GM21786 (cell line): ENCODE results near the gene NDUFS6.

ENCODE experiments used
- ATAC-seq: cut with Tn5 transposase; IDR thresholded peaks from one replicate; pipeline ENCODE4 v1.9.1; 2021; ENCODE audit not compliant: unreplicated experiment

NDUFS6 gene

DNA sequence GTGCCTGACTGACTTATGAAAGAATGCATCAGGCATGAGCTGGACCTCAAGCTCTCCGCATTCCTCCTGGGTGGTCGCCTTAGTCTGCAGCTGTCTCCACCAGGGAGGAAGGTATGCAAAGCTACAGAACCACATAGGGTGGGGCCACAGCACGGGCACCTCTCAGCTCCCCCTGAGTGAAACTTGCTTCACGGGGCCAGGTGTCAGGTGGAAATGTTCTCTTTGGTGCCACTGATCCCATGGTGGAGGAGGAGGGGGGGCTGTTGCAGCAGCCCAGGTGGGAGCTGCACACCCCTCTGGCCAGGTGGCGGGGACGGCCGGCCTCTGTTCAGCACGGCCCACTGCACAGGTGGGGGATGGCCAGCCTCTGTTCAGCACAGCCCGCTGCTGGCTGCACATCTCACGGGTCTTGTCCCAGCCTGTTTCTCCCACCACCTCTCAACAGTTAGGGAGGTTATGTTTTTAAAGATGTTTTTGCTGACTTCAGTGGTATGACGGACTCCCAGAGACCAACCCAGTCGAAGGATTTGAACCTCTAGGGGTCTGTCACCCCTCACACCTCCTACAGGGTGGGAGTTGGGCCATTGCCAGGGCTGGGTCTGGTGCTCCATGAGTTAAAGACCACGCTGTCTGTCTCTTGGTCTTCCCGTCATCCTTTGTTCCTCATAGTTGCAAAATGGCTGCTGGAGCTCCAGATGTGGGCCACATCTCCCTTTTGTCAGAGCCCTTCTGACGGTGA, 35.9 kb upstream of the NDUFS6 start:
- no peak for ATAC-seq

DNA sequence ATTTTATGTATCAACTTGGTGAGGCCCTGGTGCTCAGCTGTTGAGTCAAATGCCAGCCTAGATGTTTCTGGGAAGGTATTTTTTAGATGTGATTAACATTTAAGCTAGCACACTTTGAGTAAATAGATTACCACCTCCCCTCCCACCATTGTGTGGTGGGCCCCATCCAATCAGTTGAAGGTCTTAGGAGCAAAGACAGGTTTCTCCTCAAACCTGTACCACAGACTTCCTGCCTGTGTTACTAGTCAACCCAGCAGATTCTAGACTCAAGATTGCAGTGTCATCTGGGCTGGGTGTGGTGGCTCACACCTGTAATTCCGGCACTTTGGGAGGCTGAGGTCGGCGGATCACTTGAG, 35.3 kb upstream of the NDUFS6 start:
- no peak for ATAC-seq

DNA sequence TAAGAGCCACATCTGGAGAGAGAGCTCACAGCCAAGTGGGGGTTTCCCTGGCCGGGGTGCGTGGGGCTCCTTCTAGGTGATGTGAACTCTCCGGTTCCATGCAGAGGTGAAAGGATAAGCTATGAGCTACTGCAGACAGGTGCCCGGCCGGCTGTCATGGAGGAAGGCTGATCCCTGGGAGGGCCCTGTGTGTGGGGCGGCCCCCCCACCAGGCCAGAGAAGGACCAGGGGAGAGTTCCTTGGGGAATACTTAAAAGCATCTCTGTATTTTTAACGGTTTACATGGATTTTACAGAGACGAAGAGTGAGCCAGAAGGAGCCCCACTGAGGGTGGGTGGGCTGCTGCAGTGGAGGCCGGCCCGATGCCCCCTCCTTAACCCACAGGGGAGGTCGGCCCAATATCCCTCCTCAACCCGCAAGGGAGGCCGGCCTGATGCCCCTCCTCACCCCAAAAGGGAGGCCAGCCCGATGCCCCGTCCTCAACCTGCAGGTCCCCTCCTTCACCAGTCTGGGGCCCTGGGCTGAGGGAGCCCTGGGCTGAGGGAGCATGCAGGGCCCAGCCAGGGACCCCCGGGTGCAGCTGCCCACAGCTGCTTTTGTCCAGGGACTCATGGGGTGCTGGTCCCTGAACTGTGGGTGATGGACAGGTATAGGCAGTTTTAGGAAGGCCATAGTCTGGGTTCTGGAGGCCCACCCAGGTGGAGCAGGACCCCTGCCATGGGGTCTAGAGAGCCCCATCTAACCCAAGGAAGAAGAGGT, 33.5 kb upstream of the NDUFS6 start:
- ATAC-seq = no peak

DNA sequence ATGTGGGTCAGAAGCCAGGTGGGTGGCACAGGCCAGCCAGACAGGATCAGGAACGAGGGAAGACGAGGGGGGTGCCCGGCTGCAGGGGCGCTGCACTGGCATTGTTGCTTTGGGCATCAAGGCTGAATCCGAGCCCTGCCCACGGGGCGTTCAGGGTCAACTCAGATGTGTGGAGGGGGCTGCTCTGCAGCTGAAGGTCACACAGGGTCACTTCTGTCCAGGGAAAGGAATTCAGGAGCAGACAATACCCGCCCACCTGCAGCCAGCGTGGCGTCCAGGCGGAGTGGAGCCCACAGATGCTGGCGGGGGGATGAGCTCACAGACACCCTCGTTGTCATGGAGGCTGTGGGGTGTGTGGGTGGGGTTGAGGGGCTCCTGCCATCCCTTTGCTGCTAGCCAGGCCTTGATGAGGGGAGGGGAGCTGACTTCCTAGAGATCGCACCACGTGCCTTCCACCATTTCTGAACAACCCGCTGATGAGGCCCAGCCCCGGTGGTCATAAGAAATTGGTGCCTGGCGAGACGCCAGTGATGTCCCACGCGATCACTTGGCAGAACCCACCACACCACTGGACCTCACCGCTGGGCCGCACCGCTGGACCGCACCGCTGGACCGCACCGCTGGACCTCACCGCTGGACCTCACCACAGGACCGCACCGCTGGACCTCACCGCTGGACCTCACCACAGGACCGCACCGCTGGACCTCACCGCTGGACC, 32.8 kb upstream of the NDUFS6 start:
- no peak for ATAC-seq

DNA sequence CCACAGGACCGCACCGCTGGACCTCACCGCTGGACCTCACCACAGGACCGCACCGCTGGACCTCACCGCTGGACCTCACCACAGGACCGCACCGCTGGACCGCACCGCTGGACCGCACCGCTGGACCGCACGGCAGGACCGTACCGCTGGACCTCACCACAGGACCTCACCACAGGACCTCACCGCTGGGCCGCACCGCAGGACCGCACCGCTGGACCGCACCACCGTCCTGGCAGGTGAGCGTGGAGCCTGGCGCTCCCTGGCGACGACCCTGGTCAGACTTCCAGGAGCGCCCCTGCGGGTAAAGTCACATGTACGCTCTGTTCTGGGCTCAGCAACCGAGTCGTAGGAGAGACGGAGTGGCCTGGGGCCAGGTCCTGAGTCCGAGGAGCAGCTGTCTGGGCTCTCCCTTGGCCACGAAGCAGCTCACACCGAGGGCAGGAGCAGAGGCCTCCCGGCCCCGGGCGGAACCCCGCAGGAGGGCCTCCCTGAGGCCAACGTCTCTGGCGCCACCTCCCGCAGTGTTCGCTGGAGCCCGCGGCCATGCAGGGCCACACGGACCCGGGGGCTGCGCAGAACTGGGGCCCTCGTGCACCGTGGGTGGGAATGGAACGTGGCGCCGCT, 32.1 kb upstream of the NDUFS6 start:
- no peak for ATAC-seq

DNA sequence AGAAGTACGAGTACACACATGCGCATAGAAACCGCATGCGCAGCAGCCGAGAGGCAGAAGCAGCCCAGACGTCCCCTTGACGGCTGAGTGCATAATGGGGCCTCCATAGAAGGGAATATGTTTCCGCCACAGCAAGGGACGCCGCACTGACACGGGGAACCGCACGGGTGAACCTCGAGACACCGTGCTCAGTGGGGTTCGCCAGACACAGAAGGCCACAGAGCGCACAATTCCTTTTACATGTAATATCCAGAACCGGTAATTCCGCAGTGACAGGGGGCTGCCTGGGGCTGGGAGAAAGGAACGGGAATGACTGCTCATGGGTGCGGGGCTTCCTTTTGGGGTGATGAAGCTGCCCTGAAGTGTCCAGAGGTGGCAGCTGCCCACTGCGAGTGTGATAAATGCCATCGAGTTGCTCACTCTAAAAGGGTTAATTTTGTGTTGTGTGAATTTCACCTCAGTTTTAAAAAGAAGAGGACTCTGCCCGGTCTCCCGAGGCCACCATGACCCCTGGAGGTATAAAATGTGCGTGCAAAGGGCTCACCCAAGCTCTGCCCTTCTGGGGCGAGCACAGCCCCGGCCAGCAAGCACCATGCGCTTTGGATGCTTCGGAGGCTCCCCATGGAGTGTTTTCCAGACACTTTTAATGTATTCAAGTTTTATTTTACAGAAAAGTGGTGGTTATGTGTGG, 31.3 kb upstream of the NDUFS6 start:
- no peak for ATAC-seq

DNA sequence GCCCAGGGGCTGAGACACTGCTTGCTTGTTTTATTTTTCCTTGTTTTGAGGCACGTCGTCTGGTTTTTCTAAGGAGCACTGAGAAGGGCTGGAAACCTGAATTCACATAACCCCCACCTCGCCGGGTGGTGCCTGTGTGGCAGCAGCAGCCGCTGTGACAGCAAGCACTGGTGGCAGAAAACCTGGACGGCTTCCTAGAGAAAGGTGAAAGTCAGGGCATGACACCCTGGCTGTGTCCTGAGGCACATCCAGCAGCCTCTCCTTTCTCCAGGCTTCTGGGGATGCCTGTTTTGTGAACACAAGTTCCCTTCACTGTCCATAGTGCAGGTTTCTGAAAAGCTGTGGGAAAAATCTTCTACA, 30.8 kb upstream of the NDUFS6 start:
- no peak for ATAC-seq

DNA sequence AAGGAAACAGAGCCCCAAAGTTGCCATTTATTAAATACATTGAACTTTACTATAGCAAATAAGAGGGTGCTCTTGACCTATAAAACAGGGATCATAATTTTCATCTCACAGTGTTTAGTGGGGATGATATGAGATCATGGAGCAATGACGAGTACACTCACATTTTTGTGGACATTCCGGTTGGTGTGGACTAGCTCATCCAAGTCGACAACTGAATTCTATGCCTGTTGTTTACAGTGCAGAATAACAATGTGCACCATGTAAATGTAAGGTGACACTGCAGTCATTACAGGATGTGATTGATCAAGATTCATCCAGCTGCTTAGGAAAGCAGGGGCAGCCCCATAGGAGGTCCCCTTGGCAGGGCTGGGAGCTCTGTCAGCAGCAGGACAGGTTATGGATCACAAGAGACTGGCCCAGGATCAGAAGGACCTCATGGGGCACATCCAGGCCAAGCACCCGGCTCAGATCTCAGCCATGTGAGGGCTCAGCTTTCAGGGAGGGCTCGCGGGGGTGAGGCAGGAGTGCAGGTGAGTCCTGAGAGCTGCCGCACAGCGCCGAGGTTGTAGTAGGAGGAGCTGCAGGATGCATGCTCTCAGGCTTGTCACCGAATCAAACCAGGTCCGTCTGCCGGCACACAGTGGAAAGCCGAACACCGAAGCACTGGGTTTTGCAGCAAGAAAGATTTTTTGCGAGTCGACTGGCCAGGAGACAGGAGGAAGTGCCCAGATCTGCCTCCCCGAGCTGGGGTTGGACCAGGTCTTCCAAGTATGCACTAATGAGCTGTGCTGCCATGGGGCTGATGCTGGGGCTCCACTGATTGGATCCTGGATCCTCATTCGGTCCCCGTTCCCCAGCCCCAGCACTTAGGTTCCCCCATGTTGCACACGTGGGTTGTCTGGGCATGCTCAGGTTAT, 29.8 kb upstream of the NDUFS6 start:
- ATAC-seq = no peak

DNA sequence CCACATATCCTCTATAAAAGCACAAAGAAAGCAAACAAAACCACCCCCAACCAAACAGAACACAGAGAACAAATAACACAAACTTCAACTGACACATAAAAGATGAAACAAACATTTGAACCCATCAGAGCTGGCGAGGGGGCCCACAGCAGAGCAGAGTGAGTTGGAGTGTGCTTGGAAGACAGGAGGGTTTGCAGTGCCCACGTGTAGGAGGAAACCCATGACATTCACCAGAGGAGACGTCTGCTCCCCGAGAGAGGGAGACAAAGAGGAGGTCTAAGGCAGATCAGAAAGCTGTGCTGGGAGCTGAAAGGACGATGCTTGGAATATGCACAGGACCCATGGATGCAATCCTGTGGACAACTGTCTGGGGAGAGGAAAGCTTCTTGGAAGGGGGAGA, 28.6 kb upstream of the NDUFS6 start:
- peak; percentile 78 for ATAC-seq

DNA sequence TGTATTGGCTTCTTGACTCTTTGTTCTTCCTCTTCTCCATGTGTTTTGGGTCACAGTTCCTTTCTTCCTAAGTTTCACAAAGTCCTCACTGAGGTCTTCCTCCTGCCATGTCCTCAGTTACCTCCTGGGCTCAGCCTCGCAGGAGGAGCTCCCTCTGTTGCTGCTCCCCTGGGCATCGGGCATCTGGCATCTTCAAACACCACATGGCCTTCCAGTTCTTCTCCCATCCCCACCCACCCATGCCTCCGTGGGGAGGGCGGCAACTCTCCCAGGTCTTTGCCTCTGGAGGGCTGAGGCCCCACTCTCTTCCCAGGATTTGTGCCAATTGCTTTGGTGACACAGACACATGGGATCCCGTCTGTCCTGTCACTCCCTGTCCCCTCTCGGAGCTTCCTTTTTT, 24.4 kb upstream of the NDUFS6 start:
- ATAC-seq = no peak

DNA sequence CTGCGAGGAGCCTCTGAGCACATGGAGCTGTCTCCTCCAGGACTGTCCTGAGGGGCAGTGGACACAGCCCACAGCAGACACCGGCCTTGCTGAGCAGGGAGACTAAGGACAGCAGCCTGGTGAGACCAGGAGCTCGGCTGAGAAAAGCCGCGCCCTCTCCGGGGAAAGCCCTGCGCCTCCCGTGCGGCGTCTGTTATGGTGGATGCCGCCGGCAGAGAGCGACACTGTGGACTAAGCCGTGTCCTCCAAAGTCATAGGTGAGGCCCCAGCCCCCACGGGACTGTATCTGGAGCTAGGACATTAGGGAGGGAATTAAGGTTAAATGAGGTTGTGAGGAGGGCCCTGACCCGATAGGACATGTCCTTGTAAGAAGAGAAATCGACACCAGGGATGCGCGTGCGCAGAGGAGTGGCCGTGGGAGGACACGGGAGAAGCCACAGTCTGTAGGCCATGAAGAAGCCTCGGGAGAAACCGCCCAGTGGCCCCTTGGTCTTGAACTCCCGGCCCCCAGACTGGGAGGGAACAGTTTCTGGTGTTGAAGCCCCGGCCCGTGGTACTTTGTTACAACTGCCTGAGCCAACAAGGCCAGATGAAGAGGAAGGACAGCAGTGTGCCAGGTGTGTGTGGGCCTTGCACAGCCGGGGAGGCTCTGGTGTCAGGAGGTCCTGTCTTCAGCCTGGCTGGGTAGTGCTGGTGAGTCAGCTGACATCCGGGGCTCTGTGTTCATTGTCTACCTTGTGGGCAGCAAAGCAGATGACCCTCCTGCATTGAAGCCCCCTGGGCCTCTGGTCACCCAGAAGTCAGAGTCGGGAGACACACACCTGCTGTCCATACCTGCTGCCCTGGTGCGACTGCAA, 23.7 kb upstream of the NDUFS6 start:
- no peak for ATAC-seq

DNA sequence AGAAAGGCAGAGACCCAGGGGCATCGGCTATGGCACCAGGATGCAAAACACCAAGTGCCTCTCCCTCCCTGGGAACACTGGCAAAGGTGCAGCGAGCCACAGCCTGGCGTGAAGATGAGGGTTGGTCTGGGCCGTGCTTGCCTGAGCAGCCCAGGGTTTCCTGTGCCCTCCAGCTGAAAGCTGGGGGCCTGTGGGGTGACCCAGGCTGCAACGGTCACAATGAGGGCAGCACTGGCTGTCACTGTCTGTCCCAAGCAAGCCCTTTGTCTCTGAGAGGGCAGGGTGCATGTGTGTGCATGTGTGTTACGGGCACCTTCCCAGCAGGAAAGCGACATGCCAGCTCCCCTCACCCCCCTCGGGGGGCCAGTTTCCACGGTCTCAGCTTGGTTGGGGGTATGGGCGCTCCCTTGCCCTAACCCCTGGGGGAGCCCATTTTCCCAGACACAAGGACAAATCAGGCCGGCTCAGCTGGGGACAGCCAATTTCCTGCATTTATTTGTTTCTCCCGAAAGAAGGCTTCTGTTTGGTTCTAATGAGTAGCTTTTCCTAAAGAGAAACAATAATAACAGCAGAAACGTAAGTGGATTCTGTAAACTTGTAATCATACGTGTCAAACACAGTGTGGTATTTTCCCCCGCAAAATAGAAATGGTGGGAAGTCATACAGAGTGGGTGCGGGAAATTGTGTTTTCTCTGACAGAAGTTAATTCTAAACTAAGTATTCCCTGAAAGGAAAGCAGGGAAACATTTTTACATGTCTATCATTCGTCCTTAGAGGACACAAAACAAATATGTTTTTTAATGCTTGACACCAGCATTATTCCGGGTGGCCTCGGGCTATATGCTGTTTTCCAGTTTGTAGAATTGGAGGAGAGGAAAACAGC, 22.8 kb upstream of the NDUFS6 start:
- no peak for ATAC-seq

DNA sequence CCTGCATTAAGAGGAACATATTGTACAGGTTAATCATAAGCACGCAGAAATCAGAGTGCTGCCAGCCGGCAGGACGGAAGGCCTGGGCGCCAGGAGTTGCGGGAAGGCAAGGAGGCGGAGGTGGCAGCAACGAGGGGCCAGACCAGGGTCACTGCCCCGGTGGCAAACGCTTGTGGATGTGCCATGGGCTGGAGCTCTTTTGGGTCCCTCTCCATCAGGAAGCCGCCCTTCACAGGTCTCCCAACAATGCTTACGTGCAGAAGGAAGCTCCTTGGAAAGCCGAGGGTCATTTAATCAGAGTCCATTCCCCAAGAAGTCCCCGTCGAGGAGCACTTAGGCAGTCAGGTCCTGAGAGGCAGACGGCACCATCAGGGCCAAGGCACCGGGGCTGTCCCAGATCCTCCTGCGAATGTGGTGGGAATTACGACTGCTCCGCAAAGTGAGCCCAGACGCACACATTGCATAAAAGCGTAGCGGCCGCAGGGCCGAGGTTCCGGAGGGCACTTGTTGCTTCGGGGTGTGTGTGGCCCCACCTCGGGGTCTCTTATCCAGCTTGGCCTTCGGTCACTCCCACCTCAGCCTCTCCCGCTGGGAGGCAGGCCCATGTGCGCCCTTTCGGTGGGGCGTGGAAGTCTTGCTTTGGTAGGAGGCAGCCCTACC, 22.1 kb upstream of the NDUFS6 start:
- ATAC-seq = no peak

DNA sequence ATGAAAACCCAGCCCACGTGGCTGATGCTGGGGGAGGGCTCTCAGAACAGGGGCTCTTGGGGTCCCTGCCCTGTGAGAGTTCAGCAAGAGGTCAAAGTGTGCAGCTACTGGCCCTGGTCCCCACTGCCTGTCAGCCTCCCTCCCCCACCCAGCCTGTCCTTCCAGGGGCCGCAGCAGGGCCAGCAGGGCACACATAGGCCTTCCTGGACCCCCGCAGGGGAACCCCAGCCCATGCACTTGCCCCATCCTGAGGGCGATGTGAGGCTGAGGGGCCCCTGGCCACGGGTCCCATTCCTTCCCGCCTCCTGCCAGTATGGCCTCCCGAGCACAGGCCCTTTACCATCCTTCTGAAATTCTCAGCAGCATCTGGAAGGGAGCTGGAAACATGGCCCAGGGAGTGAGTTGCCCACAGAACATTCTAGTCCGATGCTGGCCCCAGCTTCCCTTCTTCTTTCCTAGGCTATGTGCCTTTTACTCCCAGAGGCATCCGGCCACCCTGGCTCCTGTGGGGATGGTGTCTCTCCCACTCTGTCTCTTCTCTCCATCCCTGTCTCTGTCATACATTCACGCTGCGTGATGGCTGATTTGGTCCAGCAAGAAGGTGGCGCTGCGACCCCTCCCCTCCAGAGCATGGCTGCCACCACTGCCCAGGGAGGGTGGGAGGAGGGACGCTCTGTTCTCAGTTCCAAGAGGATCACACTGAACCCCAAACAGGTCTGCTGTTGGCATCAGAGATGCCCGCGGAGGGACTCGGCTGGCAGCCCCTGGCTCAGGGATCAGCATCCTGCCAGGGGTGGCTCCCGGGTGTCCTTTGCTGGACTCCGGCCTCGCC, 21.2 kb upstream of the NDUFS6 start:
- ATAC-seq = no peak

DNA sequence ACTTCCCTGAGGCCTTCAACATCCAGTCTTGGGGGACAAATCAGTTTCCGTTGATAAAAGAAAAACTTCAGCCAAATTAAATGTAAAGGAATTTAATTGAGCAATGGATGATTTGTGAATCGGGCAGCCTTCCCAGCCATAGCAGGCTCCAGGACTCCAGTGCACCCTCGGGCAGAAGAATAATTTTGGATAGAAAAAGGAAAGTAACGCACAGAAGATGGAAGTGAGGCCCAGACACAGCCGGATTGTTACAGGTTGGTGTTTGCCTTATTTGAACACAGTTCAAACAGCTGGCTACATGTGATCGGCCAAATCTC, 20.6 kb upstream of the NDUFS6 start:
- ATAC-seq = no peak

DNA sequence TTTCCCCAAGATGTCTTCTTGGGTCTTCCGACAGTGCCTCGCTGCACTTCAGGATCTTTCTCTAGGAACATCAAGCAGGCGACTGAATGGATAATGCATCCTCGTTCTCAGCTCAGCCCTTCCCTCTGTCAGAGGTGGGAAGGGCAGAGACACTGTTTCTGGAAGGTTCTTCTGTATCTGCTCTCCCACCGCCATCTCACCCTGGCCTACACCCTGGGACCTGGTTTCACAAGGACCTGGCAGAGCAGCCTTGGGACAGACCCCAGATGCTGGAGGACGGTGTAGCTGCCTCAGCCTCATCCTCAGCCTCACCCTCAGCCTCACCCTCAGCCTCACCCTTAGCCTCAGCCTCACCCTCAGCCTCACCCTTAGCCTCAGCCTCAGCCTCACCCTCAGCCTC, 20.1 kb upstream of the NDUFS6 start:
- ATAC-seq = no peak
